WTC11 (cell line): ENCODE results near the gene HSDL2. TPM values are rescaled to one million over a fixed set of nuclear protein-coding genes. Genes with fewer than 3 reads are reported as not detected.

Experiments
- ATF1 ChIP-seq: sonication (generic); formaldehyde crosslinking; IDR thresholded peaks from 2 replicates; pipeline ENCODE4 v1.8.1; 2023; ENCODE audit warnings: mild to moderate bottlenecking, moderate library complexity, missing genetic modification reagents
- CREM ChIP-seq: sonication (generic); formaldehyde crosslinking; IDR thresholded peaks from 2 replicates; pipeline ENCODE4 v1.8.1; 2022; ENCODE audit warnings: mild to moderate bottlenecking, missing genetic modification reagents, moderate library complexity
- ELF4 ChIP-seq: sonication (generic); formaldehyde crosslinking; IDR thresholded peaks from 2 replicates; pipeline ENCODE4 v1.8.1; 2022; ENCODE audit warnings: low read depth, mild to moderate bottlenecking, moderate library complexity, missing genetic modification reagents
- FOXJ3 ChIP-seq: sonication (generic); formaldehyde crosslinking; IDR thresholded peaks from 2 replicates; pipeline ENCODE4 v1.9.0; 2021; ENCODE audit warnings: missing genetic modification reagents, mild to moderate bottlenecking, borderline replicate concordance
- FOXK1 ChIP-seq: sonication (generic); formaldehyde crosslinking; IDR thresholded peaks from 2 replicates; pipeline ENCODE4 v1.8.0; 2022; ENCODE audit warnings: mild to moderate bottlenecking, moderate library complexity, missing genetic modification reagents
- FOXP1 ChIP-seq: sonication (generic); formaldehyde crosslinking; IDR thresholded peaks from 2 replicates; pipeline ENCODE4 v1.8.0; 2022; ENCODE audit warnings: missing genetic modification reagents, mild to moderate bottlenecking, moderate library complexity, borderline replicate concordance
- GRHL2 ChIP-seq: fragments of 250-450 bp; sonication (Bioruptor Pico); IDR thresholded peaks from 2 replicates; pipeline ENCODE4 v1.8.0; 2022; ENCODE audit warnings: mild to moderate bottlenecking, moderate library complexity; ENCODE audit not compliant: insufficient replicate concordance, severe bottlenecking
- NFYB ChIP-seq: sonication (generic); formaldehyde crosslinking; conservative IDR thresholded peaks from 2 replicates; pipeline ENCODE4 v1.8.0; 2022; ENCODE audit warnings: low read depth, missing genetic modification reagents
- NR1H2 ChIP-seq: sonication (generic); formaldehyde crosslinking; IDR thresholded peaks from 2 replicates; pipeline ENCODE4 v1.9.0; 2021; ENCODE audit warnings: mild to moderate bottlenecking, moderate library complexity, missing genetic modification reagents
- RELA ChIP-seq: sonication (generic); formaldehyde crosslinking; IDR thresholded peaks from 2 replicates; pipeline ENCODE4 v1.8.1; 2022; ENCODE audit warnings: missing genetic modification reagents, mild to moderate bottlenecking, borderline replicate concordance
- RORB ChIP-seq: fragments of 250-450 bp; sonication (Bioruptor Pico); IDR thresholded peaks from 2 replicates; pipeline ENCODE4 v1.9.0; 2021; ENCODE audit warnings: mild to moderate bottlenecking
- SP1 ChIP-seq: sonication (generic); formaldehyde crosslinking; conservative IDR thresholded peaks from 2 replicates; pipeline ENCODE4 v1.8.1; 2022; ENCODE audit warnings: missing genetic modification reagents
- TEAD1 ChIP-seq: sonication (generic); formaldehyde crosslinking; IDR thresholded peaks from 2 replicates; pipeline ENCODE4 v1.8.0; 2022; ENCODE audit warnings: mild to moderate bottlenecking, missing genetic modification reagents
- TP53 ChIP-seq: sonication (generic); formaldehyde crosslinking; IDR thresholded peaks from 2 replicates; pipeline ENCODE4 v1.8.1; 2023; ENCODE audit warnings: mild to moderate bottlenecking, missing genetic modification reagents
- ZNF138 ChIP-seq: sonication (generic); formaldehyde crosslinking; conservative IDR thresholded peaks from 2 replicates; pipeline ENCODE4 v1.8.1; 2022; ENCODE audit warnings: mild to moderate bottlenecking, moderate library complexity, missing genetic modification reagents
- ZNF232 ChIP-seq: sonication (generic); formaldehyde crosslinking; IDR thresholded peaks from 2 replicates; pipeline ENCODE4 v1.8.0; 2022; ENCODE audit warnings: mild to moderate bottlenecking, missing genetic modification reagents
- ZNF263 ChIP-seq: sonication (generic); formaldehyde crosslinking; IDR thresholded peaks from 2 replicates; pipeline ENCODE4 v1.8.1; 2022; ENCODE audit warnings: low read depth, mild to moderate bottlenecking, moderate library complexity, missing genetic modification reagents
- ZNF423 ChIP-seq: fragments of 250-450 bp; sonication (Bioruptor Pico); IDR thresholded peaks from 2 replicates; pipeline ENCODE4 v2.1.2; 2022; ENCODE audit warnings: mild to moderate bottlenecking, moderate library complexity
- ZNF671 ChIP-seq: fragments of 250-450 bp; sonication (Bioruptor Pico); IDR thresholded peaks from 2 replicates; pipeline ENCODE4 v1.8.0; 2021; ENCODE audit warnings: mild to moderate bottlenecking
- total RNA-seq: library from RNA; stranded (reverse); gene quantifications from 3 replicates; pipeline ENCODE4 v1.2.3, GENCODE V29; 2021
- TF ChIP-seq, protein P1 (sequence below): fragments of 200-600 bp; IDR thresholded peaks from 2 replicates; pipeline ENCODE4 v1.8.0; 2022; ENCODE audit warnings: antibody characterized with exemption
- TF ChIP-seq, protein P2 (sequence below): sonication (generic); formaldehyde crosslinking; IDR thresholded peaks from 2 replicates; pipeline ENCODE4 v1.8.0; 2023; ENCODE audit warnings: missing genetic modification reagents
- TF ChIP-seq, protein P3 (sequence below): sonication (generic); formaldehyde crosslinking; IDR thresholded peaks from 2 replicates; pipeline ENCODE4 v1.8.0; 2022; ENCODE audit warnings: mild to moderate bottlenecking, missing genetic modification reagents
- TF ChIP-seq, protein P4 (sequence below): sonication (generic); formaldehyde crosslinking; IDR thresholded peaks from 2 replicates; pipeline ENCODE4 v1.8.0; 2022; ENCODE audit warnings: mild to moderate bottlenecking, missing genetic modification reagents
- TF ChIP-seq, protein P5 (sequence below): fragments of 250-450 bp; sonication (Bioruptor Pico); conservative IDR thresholded peaks from 2 replicates; pipeline ENCODE4 v1.9.0; 2021; ENCODE audit warnings: mild to moderate bottlenecking
- TF ChIP-seq, protein P6 (sequence below): sonication (generic); formaldehyde crosslinking; IDR thresholded peaks from 2 replicates; pipeline ENCODE4 v1.8.1; 2022; ENCODE audit warnings: low read depth, missing genetic modification reagents, borderline replicate concordance
- TF ChIP-seq, protein P7 (sequence below): fragments of 250-450 bp; sonication (Bioruptor Pico); IDR thresholded peaks from 2 replicates; pipeline ENCODE4 v1.9.0; 2021; ENCODE audit warnings: mild to moderate bottlenecking
- TF ChIP-seq, protein P8 (sequence below): sonication (generic); formaldehyde crosslinking; IDR thresholded peaks from 2 replicates; pipeline ENCODE4 v1.8.1; 2023; ENCODE audit warnings: mild to moderate bottlenecking, missing genetic modification reagents
- TF ChIP-seq, protein P9 (sequence below): sonication (generic); formaldehyde crosslinking; IDR thresholded peaks from 2 replicates; pipeline ENCODE4 v1.8.1; 2022; ENCODE audit warnings: mild to moderate bottlenecking, missing genetic modification reagents, moderate library complexity, borderline replicate concordance

HSDL2 gene
- total RNA-seq, 1 experiment from 2014 or later, result 13.8 TPM

DNA sequence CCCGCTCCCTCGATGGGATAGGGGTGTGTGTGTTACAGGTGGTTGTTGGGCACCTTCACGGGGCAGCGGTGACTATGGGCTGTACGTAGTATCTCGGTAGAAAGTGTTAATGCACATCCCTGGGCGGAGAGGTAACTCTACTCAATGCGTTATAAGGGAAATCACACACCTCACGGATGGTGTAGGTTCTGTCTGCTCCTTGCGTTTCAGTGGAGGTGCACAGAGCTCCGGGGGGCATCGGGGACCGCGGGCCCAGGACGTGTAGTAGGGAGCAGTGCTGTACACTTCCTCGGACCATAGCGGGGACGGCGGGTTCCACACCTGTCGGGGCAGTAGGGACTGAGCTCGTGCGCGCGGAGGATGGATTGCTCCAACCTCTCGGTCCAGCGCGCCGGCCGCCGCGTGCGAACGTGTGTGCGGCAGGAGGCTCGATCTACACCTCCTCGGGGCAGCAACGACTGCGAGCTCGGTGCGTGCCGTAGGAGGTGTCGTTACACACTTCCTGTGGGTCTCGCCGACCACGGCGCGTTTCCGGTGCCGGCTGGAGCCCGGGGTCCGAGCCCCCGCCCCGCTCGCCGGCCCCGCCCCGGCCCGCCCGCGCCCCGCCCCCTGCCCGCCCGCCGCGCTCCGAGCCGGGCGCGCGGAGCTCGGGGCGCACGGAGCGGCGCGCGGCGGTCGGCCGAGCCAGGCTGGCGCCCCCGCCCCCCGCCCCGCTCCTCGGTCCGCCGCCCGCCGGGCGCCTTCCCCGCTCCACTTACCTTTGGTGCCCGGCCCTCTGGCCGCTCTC is 106.5 kb downstream of the HSDL2 start, which contains the start of gene KIAA1958 (continued):
- TF ChIP-seq, protein P1, sequence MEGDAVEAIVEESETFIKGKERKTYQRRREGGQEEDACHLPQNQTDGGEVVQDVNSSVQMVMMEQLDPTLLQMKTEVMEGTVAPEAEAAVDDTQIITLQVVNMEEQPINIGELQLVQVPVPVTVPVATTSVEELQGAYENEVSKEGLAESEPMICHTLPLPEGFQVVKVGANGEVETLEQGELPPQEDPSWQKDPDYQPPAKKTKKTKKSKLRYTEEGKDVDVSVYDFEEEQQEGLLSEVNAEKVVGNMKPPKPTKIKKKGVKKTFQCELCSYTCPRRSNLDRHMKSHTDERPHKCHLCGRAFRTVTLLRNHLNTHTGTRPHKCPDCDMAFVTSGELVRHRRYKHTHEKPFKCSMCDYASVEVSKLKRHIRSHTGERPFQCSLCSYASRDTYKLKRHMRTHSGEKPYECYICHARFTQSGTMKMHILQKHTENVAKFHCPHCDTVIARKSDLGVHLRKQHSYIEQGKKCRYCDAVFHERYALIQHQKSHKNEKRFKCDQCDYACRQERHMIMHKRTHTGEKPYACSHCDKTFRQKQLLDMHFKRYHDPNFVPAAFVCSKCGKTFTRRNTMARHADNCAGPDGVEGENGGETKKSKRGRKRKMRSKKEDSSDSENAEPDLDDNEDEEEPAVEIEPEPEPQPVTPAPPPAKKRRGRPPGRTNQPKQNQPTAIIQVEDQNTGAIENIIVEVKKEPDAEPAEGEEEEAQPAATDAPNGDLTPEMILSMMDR, result no peak
- TF ChIP-seq TEAD1 (CRISPR knock-in tag) (peak; percentile 96), RELA (CRISPR knock-in tag) (peak; percentile 78; the same call in 1 of the 2 replicates), SP1 (CRISPR knock-in tag) (peak; percentile 69), GRHL2 (no peak), CREM (peak; percentile 67; the same call in 1 of the 2 replicates), FOXJ3 (no peak), FOXK1 (CRISPR knock-in tag) (peak; percentile 83), ZNF671 (CRISPR knock-in tag) (no peak), ZNF138 (CRISPR knock-in tag) (no peak), ZNF423 (CRISPR knock-in tag) (no peak), FOXP1 (peak; percentile 97), ZNF232 (CRISPR knock-in tag) (peak; percentile 76; the same call in 1 of the 2 replicates), ATF1 (no peak), RORB (CRISPR knock-in tag) (no peak), ZNF263 (no peak), ELF4 (CRISPR knock-in tag) (no peak), TP53 (CRISPR knock-in tag) (0 out of 2 replicates have a peak, but pooled peaks have one; percentile 18), NFYB (CRISPR knock-in tag) (no peak), NR1H2 (CRISPR knock-in tag) (no peak)
- TF ChIP-seq, protein P2, sequence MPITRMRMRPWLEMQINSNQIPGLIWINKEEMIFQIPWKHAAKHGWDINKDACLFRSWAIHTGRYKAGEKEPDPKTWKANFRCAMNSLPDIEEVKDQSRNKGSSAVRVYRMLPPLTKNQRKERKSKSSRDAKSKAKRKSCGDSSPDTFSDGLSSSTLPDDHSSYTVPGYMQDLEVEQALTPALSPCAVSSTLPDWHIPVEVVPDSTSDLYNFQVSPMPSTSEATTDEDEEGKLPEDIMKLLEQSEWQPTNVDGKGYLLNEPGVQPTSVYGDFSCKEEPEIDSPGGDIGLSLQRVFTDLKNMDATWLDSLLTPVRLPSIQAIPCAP (CRISPR knock-in tag), result no peak
- TF ChIP-seq, protein P3, sequence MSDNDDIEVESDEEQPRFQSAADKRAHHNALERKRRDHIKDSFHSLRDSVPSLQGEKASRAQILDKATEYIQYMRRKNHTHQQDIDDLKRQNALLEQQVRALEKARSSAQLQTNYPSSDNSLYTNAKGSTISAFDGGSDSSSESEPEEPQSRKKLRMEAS, result peak; percentile 93
- TF ChIP-seq, protein P4, sequence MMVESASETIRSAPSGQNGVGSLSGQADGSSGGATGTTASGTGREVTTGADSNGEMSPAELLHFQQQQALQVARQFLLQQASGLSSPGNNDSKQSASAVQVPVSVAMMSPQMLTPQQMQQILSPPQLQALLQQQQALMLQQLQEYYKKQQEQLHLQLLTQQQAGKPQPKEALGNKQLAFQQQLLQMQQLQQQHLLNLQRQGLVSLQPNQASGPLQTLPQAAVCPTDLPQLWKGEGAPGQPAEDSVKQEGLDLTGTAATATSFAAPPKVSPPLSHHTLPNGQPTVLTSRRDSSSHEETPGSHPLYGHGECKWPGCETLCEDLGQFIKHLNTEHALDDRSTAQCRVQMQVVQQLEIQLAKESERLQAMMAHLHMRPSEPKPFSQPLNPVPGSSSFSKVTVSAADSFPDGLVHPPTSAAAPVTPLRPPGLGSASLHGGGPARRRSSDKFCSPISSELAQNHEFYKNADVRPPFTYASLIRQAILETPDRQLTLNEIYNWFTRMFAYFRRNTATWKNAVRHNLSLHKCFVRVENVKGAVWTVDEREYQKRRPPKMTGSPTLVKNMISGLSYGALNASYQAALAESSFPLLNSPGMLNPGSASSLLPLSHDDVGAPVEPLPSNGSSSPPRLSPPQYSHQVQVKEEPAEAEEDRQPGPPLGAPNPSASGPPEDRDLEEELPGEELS, result peak; percentile 92; the same call in 1 of the 2 replicates
- TF ChIP-seq, protein P5, sequence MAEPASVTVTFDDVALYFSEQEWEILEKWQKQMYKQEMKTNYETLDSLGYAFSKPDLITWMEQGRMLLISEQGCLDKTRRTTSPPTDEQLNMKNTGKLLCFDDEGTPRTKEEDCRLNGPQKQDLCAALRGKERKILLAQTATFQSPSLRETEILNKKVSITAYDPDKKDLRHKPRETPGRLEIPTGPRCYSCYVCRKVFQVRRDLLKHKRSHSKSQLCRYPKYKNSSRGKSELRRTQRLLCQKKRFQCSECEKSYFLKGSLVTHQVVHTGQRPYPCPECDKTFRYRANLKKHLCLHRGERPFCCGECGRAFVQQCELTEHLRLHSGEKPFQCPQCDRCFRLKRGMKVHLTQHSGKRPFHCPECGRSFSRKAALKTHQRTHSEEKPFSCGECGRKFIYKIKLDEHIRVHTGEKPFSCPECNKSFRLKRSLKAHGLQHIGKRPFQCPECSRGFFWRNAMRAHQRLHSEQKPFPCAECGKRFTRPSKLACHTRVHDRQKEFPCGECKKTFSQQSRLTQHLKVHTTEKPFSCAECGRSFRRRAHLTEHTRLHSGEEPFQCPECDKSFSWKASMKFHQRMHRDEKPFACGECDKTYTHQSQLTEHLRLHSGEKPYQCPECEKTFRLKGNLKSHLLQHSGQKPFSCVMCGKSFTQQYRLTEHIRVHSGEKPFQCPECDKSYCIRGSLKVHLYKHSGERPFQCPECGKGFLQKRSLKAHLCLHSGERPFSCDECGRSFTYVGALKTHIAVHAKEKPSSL, result no peak
- TF ChIP-seq, protein P6, sequence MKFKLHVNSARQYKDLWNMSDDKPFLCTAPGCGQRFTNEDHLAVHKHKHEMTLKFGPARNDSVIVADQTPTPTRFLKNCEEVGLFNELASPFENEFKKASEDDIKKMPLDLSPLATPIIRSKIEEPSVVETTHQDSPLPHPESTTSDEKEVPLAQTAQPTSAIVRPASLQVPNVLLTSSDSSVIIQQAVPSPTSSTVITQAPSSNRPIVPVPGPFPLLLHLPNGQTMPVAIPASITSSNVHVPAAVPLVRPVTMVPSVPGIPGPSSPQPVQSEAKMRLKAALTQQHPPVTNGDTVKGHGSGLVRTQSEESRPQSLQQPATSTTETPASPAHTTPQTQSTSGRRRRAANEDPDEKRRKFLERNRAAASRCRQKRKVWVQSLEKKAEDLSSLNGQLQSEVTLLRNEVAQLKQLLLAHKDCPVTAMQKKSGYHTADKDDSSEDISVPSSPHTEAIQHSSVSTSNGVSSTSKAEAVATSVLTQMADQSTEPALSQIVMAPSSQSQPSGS, result no peak
- TF ChIP-seq, protein P7, sequence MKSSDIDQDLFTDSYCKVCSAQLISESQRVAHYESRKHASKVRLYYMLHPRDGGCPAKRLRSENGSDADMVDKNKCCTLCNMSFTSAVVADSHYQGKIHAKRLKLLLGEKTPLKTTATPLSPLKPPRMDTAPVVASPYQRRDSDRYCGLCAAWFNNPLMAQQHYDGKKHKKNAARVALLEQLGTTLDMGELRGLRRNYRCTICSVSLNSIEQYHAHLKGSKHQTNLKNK (CRISPR knock-in tag), result no peak
- TF ChIP-seq, protein P8, sequence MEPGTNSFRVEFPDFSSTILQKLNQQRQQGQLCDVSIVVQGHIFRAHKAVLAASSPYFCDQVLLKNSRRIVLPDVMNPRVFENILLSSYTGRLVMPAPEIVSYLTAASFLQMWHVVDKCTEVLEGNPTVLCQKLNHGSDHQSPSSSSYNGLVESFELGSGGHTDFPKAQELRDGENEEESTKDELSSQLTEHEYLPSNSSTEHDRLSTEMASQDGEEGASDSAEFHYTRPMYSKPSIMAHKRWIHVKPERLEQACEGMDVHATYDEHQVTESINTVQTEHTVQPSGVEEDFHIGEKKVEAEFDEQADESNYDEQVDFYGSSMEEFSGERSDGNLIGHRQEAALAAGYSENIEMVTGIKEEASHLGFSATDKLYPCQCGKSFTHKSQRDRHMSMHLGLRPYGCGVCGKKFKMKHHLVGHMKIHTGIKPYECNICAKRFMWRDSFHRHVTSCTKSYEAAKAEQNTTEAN (CRISPR knock-in tag), result peak; percentile 95
- TF ChIP-seq, protein P9, sequence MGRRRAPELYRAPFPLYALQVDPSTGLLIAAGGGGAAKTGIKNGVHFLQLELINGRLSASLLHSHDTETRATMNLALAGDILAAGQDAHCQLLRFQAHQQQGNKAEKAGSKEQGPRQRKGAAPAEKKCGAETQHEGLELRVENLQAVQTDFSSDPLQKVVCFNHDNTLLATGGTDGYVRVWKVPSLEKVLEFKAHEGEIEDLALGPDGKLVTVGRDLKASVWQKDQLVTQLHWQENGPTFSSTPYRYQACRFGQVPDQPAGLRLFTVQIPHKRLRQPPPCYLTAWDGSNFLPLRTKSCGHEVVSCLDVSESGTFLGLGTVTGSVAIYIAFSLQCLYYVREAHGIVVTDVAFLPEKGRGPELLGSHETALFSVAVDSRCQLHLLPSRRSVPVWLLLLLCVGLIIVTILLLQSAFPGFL, result 0 out of 2 replicates have a peak, but pooled peaks have one; percentile 40
